Sigmoid colon (tissue), 3 donors: ENCODE measurements around the gene GJB3.

ENCODE experiments used
- POLR2A ChIP-seq, 2 donors: fragments of 450-650 bp; IDR thresholded peaks; one replicate each; pipeline ENCODE4 v1.6.1; 2016; ENCODE audit warnings: antibody characterized with exemption in 2 of 2, mild to moderate bottlenecking in 2 of 2, moderate library complexity in 2 of 2
- TF ChIP-seq, protein P1 (sequence below), 4 experiments: fragments of 450-650 bp in 3 of 4; fragments of 200-600 bp in 1 of 4; IDR thresholded peaks; one replicate each; pipeline ENCODE4 v1.5.1; 2016 to 2019; ENCODE audit warnings: antibody characterized with exemption in 4 of 4, mild to moderate bottlenecking in 3 of 4, moderate library complexity in 2 of 4

DNA sequence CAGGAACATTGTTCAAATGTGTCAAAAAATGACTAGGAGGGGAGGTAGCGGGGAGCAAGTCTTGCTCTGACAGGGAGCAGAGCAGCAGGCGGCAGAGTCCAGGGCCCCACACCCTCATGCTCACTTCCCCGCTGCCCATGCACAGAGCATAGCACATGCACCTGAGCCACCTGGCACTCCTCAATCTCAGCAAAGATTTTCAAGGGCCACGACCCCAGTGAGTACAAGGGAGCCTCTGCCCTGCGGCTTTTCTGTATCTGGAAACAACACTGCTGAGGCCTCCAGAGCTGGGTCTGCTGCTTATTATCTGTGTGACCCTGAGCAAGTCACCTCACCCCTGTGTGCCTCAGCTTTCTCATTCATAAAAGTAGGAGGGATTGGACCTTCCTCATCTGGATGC, 1.1 kb upstream of the GJB3 start:
- no peak for TF ChIP-seq POLR2A (IDR thresholded peaks at IDR 0.05)
- TF ChIP-seq, protein P1, sequence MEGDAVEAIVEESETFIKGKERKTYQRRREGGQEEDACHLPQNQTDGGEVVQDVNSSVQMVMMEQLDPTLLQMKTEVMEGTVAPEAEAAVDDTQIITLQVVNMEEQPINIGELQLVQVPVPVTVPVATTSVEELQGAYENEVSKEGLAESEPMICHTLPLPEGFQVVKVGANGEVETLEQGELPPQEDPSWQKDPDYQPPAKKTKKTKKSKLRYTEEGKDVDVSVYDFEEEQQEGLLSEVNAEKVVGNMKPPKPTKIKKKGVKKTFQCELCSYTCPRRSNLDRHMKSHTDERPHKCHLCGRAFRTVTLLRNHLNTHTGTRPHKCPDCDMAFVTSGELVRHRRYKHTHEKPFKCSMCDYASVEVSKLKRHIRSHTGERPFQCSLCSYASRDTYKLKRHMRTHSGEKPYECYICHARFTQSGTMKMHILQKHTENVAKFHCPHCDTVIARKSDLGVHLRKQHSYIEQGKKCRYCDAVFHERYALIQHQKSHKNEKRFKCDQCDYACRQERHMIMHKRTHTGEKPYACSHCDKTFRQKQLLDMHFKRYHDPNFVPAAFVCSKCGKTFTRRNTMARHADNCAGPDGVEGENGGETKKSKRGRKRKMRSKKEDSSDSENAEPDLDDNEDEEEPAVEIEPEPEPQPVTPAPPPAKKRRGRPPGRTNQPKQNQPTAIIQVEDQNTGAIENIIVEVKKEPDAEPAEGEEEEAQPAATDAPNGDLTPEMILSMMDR (IDR thresholded peaks at IDR 0.05): no peak
